Measurements from ENCODE around the gene VAMP1.

Gene VAMP1

DNA sequence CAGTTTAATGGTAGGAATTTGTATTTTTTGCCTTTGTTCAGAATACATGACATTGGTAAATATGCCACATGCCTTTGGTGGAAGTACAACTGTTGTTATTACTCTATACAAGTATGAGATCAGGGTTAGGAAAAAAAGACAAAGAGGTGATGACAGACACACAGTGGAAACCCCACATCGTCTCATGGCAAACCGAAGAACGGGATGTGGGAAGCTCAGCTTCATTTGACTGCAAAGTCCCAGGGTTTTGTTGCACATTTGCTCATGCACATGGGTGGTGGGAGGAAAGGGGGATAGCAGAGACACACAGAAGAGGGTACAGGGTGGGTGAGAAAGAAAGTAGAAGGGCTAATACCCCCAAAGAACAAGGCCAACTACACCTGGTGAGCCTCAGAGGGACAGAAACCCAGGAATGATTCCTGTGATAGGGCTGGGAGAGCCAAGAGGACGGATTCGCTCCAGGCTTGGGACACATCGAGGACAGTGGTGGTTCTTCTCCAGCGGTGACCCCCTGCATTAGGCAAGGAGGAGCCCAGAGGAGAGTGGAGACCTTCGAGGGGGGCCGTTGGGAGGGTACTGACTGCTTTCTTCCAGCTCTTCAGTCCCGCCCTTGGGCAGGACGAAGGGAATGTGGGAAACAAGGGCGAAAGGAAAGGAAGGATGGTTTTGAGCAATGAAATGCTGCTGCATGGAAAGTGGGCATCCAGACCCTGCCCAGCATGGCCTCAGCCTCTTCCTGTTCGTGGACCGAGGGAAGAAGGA is 8.1 kb downstream of the VAMP1 start:
- no peaks in the 10 kb centered on the region for H3K9me3 ChIP-seq (ENCODE audit: control insufficient read depth in 2 of 2, low read length in 2 of 2)
- peaks cover 14% of the 10 kb centered on the region for H3K4me1 ChIP-seq (ENCODE audit: control insufficient read depth, insufficient read depth, low read length)
- H3K36me3 ChIP-seq (ENCODE audit: control insufficient read depth in 2 of 2, insufficient read depth in 2 of 2, low read length in 2 of 2), result peaks cover 68 to 75% of the 10 kb centered on the region in 2 donors
- H3K27me3 ChIP-seq (ENCODE audit: control insufficient read depth in 1 of 2, insufficient read depth in 2 of 2, low read length in 2 of 2), result no peaks in the 10 kb centered on the region
- peak overlapping the region; percentile 41 for H3K27ac ChIP-seq (ENCODE audit: low read length)
- no peak overlapping the region for H3K4me3 ChIP-seq (ENCODE audit: low read length in 2 of 2)
- H3K9ac ChIP-seq (ENCODE audit: low read length in 2 of 2), result no peak overlapping the region

DNA sequence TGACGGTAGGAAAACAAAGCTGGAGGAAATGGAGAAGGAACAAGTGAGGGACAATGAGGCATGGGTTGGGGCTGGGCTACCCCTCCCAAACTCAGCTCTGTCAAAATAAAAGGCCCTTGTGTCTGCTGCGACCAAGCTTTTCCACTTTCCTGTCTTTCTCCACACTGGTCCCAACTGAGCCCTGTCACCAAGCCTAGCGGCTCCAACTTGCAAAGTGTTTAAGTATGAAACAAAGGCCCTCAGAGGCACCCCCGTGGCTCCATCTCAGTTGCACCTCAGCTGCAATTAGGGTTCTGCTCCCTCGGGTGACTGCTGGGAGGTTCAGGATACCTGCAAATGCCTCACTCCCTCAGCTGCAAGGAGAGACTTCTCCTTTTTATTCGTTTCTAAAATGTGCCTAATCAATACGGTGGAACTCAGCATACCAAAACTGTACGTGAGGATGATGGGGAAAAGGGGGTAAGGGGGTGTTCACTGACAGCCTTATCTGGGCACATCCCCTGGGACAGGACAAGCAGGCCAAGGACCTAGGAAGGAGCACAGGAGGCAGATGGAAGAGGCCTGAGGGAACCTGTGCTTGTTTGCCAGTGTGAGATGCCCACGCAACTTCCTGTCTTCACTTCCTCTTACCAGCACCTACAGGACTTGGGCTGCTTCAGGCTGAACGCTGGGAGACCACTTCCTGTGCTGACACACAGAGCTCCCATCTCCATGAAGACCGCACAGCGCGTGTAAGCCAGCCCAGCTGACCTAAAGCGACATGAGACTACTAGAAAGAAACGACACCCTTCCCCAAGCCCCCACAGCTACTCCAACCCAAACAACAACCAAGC is 8.9 kb downstream of the VAMP1 start:
- Histone ChIP-seq H3K9me3 (ENCODE audit: control insufficient read depth in 2 of 2, low read length in 2 of 2) (no peaks in the 10 kb centered on the region), H3K9ac (ENCODE audit: low read length in 2 of 2) (peak overlapping the region in 1 of 2 donors; percentile 29), H3K27me3 (ENCODE audit: control insufficient read depth in 1 of 2, insufficient read depth in 2 of 2, low read length in 2 of 2) (no peaks in the 10 kb centered on the region), H3K36me3 (ENCODE audit: control insufficient read depth in 2 of 2, insufficient read depth in 2 of 2, low read length in 2 of 2) (peaks cover 72 to 77% of the 10 kb centered on the region in 2 donors), H3K27ac (ENCODE audit: low read length) (peak overlapping the region; percentile 41), H3K4me1 (ENCODE audit: control insufficient read depth, insufficient read depth, low read length) (peaks cover 14% of the 10 kb centered on the region), H3K4me3 (ENCODE audit: low read length in 2 of 2) (no peak overlapping the region)

DNA sequence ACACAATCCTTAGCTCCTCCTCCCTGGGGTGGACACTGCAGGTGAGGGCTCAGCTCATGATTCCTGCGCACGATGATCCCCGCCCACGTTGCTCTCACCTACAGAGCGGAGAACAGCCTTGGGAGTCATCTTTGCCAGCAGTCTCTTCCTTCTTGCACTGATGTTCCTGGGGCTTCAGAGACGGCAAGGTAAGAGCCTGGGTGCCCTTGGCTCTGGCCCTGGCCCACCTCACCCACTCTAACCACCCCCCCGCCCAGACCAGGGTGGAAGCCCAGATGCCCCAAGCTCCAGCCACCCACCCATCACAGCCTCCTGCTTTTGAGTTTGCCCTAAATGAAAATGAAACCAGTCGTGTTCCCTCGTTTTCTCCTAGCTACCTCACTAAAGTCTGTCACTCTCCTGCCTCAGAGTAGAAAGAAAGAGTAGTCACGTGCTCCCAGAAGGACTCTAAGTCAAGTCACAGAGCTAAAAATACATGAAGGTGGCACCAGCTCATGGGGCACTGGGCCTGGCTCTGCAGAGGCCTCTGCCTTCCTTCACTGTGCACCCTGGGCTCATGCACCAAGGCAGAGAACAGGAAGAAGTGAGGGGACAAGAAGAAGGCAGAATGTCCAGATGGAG is 9.6 kb downstream of the VAMP1 start:
- Histone ChIP-seq H3K36me3 (ENCODE audit: control insufficient read depth in 2 of 2, insufficient read depth in 2 of 2, low read length in 2 of 2) (peaks cover 67 to 73% of the 10 kb centered on the region in 2 donors), H3K27me3 (ENCODE audit: control insufficient read depth in 1 of 2, insufficient read depth in 2 of 2, low read length in 2 of 2) (no peaks in the 10 kb centered on the region), H3K9ac (ENCODE audit: low read length in 2 of 2) (peak overlapping the region in 1 of 2 donors; percentile 29), H3K4me3 (ENCODE audit: low read length in 2 of 2) (no peak overlapping the region), H3K9me3 (ENCODE audit: control insufficient read depth in 2 of 2, low read length in 2 of 2) (no peaks in the 10 kb centered on the region), H3K4me1 (ENCODE audit: control insufficient read depth, insufficient read depth, low read length) (peaks cover 13% of the 10 kb centered on the region), H3K27ac (ENCODE audit: low read length) (peak overlapping the region; percentile 41)

DNA sequence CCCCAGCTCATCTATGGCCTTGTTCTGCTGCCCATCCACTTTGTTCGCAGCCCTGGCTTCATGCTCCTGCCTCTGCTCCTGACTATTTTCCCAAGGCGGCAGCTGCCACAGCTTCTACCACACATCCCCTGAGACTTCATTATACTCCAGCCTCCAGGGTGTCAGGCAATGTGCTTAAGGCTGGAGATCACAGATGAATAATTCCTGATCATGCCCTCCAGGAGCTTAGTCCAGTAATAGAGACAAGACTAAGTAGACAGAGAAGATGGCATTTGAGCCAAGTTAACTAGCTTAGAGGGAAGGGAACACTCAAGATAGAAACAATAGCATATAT is 11.5 kb downstream of the VAMP1 start:
- H3K4me3 ChIP-seq (ENCODE audit: low read length in 2 of 2), result no peak overlapping the region
- H3K27me3 ChIP-seq (ENCODE audit: control insufficient read depth in 1 of 2, insufficient read depth in 2 of 2, low read length in 2 of 2), result no peaks in the 10 kb centered on the region
- H3K9me3 ChIP-seq (ENCODE audit: control insufficient read depth in 2 of 2, low read length in 2 of 2), result no peaks in the 10 kb centered on the region
- no peak overlapping the region for H3K9ac ChIP-seq (ENCODE audit: low read length in 2 of 2)
- peaks cover 59 to 66% of the 10 kb centered on the region in 2 donors for H3K36me3 ChIP-seq (ENCODE audit: control insufficient read depth in 2 of 2, insufficient read depth in 2 of 2, low read length in 2 of 2)
- peaks cover 10% of the 10 kb centered on the region for H3K4me1 ChIP-seq (ENCODE audit: control insufficient read depth, insufficient read depth, low read length)
- H3K27ac ChIP-seq (ENCODE audit: low read length), result no peak overlapping the region

DNA sequence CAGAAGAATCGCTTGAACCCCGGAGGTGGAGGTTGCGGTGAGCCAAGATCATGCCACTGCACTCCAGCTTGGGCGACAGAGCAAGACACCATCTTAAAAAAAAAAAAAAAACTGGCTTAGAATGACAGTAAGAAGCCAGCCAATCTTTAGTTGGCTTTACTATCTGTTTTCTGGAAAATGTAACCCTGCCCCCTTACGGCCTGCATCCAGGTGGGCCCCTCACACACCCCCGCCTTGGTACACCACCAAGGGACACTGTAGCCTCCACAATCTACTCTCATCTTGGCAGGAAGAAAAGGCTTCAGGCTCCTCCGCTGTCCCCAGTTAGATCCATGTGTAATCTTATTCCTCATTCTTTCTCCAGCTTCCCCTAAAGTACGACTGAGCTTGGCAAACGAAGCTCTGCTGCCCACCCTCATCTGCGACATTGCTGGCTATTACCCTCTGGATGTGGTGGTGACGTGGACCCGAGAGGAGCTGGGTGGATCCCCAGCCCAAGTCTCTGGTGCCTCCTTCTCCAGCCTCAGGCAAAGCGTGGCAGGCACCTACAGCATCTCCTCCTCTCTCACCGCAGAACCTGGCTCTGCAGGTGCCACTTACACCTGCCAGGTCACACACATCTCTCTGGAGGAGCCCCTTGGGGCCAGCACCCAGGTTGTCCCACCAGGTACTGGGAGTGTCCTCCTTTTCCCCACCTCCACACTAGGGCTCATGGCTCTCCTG is 12.0 kb downstream of the VAMP1 start:
- Histone ChIP-seq H3K9me3 (ENCODE audit: control insufficient read depth in 2 of 2, low read length in 2 of 2) (no peaks in the 10 kb centered on the region), H3K4me1 (ENCODE audit: control insufficient read depth, insufficient read depth, low read length) (peaks cover 9% of the 10 kb centered on the region), H3K4me3 (ENCODE audit: low read length in 2 of 2) (no peak overlapping the region), H3K27ac (ENCODE audit: low read length) (no peak overlapping the region), H3K9ac (ENCODE audit: low read length in 2 of 2) (no peak overlapping the region), H3K27me3 (ENCODE audit: control insufficient read depth in 1 of 2, insufficient read depth in 2 of 2, low read length in 2 of 2) (no peaks in the 10 kb centered on the region), H3K36me3 (ENCODE audit: control insufficient read depth in 2 of 2, insufficient read depth in 2 of 2, low read length in 2 of 2) (peaks cover 55 to 61% of the 10 kb centered on the region in 2 donors)

DNA sequence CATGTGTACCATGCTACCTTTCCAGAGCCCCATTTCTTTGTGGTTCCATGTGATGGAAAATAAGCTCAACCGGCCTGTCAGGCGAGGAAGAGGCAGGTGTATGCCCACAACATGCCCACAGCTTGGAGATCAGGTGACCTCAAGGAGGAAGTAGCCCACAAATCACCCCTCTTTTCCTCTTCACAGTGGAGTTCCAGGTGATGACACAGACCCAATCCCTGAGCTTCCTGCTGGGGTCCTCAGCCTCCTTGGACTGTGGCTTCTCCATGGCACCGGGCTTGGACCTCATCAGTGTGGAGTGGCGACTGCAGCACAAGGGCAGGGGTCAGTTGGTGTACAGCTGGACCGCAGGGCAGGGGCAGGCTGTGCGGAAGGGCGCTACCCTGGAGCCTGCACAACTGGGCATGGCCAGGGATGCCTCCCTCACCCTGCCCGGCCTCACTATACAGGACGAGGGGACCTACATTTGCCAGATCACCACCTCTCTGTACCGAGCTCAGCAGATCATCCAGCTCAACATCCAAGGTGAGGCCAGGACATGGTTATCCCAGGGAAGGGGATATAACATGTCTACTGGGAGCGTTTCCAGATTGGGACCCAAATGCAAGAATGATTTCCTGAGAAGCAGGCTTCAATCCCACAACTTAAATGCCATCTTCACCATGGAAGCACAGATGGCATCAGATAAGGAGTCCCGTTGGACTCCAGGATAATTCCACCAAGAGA is 13.1 kb downstream of the VAMP1 start:
- H3K4me1 ChIP-seq (ENCODE audit: control insufficient read depth, insufficient read depth, low read length), result peaks cover 17% of the 10 kb centered on the region
- no peaks in the 10 kb centered on the region for H3K27me3 ChIP-seq (ENCODE audit: control insufficient read depth in 1 of 2, insufficient read depth in 2 of 2, low read length in 2 of 2)
- no peak overlapping the region for H3K27ac ChIP-seq (ENCODE audit: low read length)
- H3K9me3 ChIP-seq (ENCODE audit: control insufficient read depth in 2 of 2, low read length in 2 of 2), result no peaks in the 10 kb centered on the region
- no peak overlapping the region for H3K4me3 ChIP-seq (ENCODE audit: low read length in 2 of 2)
- peaks cover 45 to 55% of the 10 kb centered on the region in 2 donors for H3K36me3 ChIP-seq (ENCODE audit: control insufficient read depth in 2 of 2, insufficient read depth in 2 of 2, low read length in 2 of 2)
- H3K9ac ChIP-seq (ENCODE audit: low read length in 2 of 2), result no peak overlapping the region

DNA sequence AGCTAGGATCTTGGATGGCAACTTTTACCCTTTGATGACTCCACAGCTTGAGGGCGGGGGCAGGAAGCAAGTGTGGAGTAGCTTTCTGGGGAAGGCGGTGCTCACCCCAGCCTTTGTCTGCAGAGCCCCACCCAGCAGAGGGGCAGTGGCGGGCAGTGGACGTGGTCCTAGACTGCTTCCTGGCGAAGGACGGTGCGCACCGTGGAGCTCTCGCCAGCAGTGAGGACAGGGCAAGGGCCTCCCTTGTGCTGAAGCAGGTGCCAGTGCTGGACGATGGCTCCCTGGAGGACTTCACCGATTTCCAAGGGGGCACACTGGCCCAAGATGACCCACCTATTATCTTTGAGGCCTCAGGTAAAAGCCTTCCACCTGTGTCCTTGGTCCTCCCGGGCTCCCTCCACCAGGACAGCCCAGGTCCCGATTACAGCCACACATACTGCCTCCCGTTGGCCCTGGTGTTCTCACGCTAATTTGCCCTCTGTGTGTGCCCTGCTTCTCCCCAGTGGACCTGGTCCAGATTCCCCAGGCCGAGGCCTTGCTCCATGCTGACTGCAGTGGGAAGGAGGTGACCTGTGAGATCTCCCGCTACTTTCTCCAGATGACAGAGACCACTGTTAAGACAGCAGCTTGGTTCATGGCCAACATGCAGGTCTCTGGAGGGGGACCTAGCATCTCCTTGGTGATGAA is 17.4 kb downstream of the VAMP1 start:
- peak overlapping the region; percentile 98 for H3K27ac ChIP-seq (ENCODE audit: low read length)
- peak overlapping the region; percentile 88 to 96 for H3K4me3 ChIP-seq (ENCODE audit: low read length in 2 of 2)
- H3K36me3 ChIP-seq (ENCODE audit: control insufficient read depth in 2 of 2, insufficient read depth in 2 of 2, low read length in 2 of 2), result peaks cover 16 to 17% of the 10 kb centered on the region in 2 donors
- H3K27me3 ChIP-seq (ENCODE audit: control insufficient read depth in 1 of 2, insufficient read depth in 2 of 2, low read length in 2 of 2), result no peaks in the 10 kb centered on the region
- no peaks in the 10 kb centered on the region for H3K9me3 ChIP-seq (ENCODE audit: control insufficient read depth in 2 of 2, low read length in 2 of 2)
- peak overlapping the region; percentile 93 to 94 for H3K9ac ChIP-seq (ENCODE audit: low read length in 2 of 2)
- H3K4me1 ChIP-seq (ENCODE audit: control insufficient read depth, insufficient read depth, low read length), result peaks cover 37% of the 10 kb centered on the region

DNA sequence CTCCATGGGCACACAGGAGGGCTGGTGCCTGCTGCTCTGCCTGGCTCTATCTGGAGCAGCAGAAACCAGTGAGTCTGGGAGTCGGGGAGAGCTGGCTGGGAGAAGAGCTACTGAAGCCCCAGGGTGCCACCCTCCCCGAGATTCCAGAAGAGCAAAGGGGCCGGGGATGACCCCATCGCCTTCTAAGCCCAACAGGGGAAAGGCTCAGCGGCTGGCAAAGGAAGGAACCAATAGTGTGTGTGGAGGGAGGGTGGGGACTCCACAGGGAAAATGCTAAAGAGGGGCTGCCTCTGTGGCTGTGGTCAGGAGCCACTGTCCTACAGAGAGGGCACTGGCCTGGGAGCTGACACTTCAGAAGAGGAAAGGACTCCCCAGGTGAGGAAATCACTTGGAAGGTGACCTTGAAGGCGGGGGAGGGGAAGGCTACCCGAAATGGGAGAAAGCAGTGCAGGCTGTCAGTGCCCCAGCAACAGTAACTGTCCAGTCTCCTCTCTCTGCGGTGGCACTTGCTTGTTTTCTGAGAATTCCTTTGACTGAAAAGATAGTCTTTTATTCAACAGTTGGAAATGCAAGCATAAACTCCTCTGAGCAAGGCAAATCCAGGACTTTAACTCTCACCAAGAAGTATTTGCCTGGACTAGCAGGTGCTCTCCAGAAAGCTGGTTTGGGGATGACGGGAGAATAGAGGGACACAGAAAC is 18.1 kb downstream of the VAMP1 start:
- H3K27me3 ChIP-seq (ENCODE audit: control insufficient read depth in 1 of 2, insufficient read depth in 2 of 2, low read length in 2 of 2), result no peaks in the 10 kb centered on the region

More for the DNA sequence above, 18.1 kb downstream of the VAMP1 start:
- peak overlapping the region; percentile 98 for H3K27ac ChIP-seq (ENCODE audit: low read length)
- H3K36me3 ChIP-seq (ENCODE audit: control insufficient read depth in 2 of 2, insufficient read depth in 2 of 2, low read length in 2 of 2), result peaks cover 12 to 14% of the 10 kb centered on the region in 2 donors
- peak overlapping the region; percentile 93 to 94 for H3K9ac ChIP-seq (ENCODE audit: low read length in 2 of 2)
- H3K4me1 ChIP-seq (ENCODE audit: control insufficient read depth, insufficient read depth, low read length), result peaks cover 37% of the 10 kb centered on the region
- peak overlapping the region; percentile 88 to 96 for H3K4me3 ChIP-seq (ENCODE audit: low read length in 2 of 2)
- H3K9me3 ChIP-seq (ENCODE audit: control insufficient read depth in 2 of 2, low read length in 2 of 2), result no peaks in the 10 kb centered on the region

All from stomach smooth muscle (tissue), 2 donors.